ENCODE results near the gene CETP.

The CETP gene

DNA sequence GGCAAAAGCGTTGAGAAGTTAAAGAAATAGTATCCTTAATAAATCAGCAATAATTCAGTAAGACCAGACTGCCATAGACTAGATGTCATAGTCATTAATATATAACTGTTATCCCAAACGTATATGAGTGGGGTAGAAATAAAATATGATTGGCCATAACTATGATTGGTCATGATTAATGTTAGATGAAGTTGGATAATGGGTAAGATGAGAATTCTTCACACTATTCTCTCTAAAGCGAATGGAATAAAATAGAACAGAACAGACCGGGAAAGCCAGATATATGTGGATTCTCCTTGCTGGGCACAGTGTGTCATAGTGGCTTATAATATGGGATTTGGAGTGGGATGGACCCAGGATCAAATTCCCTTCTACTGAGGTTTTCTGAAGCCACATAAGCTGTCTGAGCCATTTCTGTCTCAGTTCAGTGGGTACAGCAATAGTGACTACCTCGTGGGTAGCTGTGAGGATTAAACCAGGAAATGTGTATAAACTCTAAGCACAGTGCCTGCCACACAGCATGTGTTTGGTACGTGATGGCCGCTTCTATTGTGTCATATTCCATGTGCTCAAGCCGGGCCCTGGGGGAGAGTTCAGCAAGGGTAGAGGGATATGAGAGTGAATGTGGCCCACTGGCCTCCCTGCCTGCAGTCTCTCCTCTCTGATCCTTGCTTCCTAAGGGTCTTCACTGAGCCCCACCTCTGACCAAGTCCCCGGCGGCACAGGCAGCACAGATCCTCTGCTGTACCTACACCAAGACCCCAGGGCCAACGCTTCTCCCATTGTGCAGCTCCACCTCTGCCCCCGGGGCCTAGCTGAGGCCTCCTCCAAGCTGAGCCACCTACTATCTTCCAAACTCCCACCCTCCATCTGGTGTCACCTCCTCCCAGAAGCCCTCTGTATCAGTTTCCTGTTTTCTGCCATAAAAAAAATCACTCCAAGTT is 3.7 kb downstream of the CETP start:
- no peak overlapping the region for H3K27ac ChIP-seq
- peaks cover 0 to 21% (median 12%) of the 10 kb centered on the region in 4 donors for H3K4me1 ChIP-seq
- H3K36me3 ChIP-seq, result no peaks in the 10 kb centered on the region
- no peaks in the 10 kb centered on the region for H3K27me3 ChIP-seq
- H3K4me3 ChIP-seq, result no peak overlapping the region
- intact Hi-C loops (cut with DNase I; ENCODE audit: low total_unique reads), result no loop called here
- TF ChIP-seq, protein P1, sequence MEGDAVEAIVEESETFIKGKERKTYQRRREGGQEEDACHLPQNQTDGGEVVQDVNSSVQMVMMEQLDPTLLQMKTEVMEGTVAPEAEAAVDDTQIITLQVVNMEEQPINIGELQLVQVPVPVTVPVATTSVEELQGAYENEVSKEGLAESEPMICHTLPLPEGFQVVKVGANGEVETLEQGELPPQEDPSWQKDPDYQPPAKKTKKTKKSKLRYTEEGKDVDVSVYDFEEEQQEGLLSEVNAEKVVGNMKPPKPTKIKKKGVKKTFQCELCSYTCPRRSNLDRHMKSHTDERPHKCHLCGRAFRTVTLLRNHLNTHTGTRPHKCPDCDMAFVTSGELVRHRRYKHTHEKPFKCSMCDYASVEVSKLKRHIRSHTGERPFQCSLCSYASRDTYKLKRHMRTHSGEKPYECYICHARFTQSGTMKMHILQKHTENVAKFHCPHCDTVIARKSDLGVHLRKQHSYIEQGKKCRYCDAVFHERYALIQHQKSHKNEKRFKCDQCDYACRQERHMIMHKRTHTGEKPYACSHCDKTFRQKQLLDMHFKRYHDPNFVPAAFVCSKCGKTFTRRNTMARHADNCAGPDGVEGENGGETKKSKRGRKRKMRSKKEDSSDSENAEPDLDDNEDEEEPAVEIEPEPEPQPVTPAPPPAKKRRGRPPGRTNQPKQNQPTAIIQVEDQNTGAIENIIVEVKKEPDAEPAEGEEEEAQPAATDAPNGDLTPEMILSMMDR (IDR thresholded peaks at IDR 0.05), result no peak
- no peaks in the 10 kb centered on the region for H3K9me3 ChIP-seq
- DNase-seq, result no peak

DNA sequence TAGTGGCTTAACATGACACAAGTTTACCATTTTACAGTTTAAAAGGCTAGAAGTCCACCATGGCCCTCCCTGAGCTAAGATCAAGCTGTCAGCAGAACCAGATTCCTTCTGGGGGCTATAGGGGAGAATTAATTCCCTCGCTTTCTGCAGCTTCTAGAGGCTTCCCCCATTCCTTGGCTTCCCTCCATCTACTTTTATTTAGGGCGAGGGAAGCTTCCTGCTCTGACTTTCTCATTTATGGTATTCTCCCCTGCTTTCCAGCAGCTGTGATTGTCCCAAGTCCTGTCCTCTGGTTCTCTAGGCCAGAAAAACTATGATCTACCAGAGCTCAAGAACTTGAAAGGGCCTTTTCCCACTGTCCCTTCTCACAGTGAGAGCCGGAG is 4.3 kb downstream of the CETP start:
- H3K27ac ChIP-seq, result no peak overlapping the region
- intact Hi-C loops (cut with DNase I; ENCODE audit: low total_unique reads), result no loop called here

DNA sequence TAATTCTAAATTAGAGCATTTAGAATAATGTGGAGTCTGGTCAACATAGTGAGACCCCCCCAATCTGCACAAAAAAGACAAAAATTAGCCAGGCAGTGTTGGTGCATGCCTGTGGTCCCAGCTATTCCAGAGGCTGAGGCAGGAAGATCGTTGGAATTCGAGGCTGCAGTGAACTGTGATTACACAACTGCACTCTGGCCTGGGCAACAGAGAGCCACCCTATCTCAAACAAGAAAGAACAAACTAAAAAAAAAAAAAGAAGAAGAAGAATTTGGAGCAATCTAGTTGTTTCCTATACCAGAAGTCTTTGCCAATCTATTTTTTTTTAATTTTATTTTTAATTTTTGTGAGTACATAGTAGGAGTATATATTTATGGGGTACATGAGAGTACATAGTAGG is 6.0 kb downstream of the CETP start:
- DNase-seq, result no peak
- TF ChIP-seq, protein P1 (IDR thresholded peaks at IDR 0.05), result no peak
- Histone ChIP-seq H3K27me3 (no peaks in the 10 kb centered on the region), H3K36me3 (no peaks in the 10 kb centered on the region), H3K4me3 (no peak overlapping the region), H3K4me1 (peaks cover 0 to 8% (median 6%) of the 10 kb centered on the region in 4 donors), H3K27ac (no peak overlapping the region), H3K9me3 (no peaks in the 10 kb centered on the region)
- intact Hi-C loops (cut with DNase I; ENCODE audit: low total_unique reads), result no loop called here

More for the DNA sequence above, 4.3 kb downstream of the CETP start:
- TF ChIP-seq, protein P1 (IDR thresholded peaks at IDR 0.05), result no peak
- no peak for DNase-seq
- Histone ChIP-seq H3K27me3 (no peaks in the 10 kb centered on the region), H3K4me1 (peaks cover 0 to 16% (median 12%) of the 10 kb centered on the region in 4 donors), H3K9me3 (no peaks in the 10 kb centered on the region), H3K4me3 (no peak overlapping the region), H3K36me3 (no peaks in the 10 kb centered on the region)

DNA sequence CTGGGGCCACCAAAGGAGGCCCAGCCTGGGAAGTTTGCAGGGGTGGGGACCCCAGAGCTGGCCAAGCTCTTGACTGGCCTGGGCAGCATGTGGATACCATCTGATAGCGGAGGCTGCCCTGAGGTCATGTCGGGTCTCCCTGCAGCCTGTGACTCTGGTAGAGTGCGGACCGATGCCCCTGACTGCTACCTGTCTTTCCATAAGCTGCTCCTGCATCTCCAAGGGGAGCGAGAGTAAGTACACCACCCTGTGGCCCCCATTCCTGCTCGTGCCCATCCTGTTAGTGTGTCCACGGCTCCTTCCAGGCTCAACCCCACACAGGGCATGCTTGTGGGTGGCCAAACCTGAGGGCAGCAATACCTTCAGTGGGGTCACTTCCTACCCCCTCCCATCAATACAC is 8.0 kb downstream of the CETP start:
- H3K36me3 ChIP-seq, result no peaks in the 10 kb centered on the region
- DNase-seq, result no peak
- TF ChIP-seq, protein P1 (IDR thresholded peaks at IDR 0.05), result no peak
- intact Hi-C loops (cut with DNase I; ENCODE audit: low total_unique reads), result no loop called here
- H3K4me3 ChIP-seq, result no peak overlapping the region
- no peaks in the 10 kb centered on the region for H3K27me3 ChIP-seq
- no peaks in the 10 kb centered on the region for H3K9me3 ChIP-seq
- H3K4me1 ChIP-seq, result peaks cover 0 to 8% (median 2%) of the 10 kb centered on the region in 4 donors
- no peak overlapping the region for H3K27ac ChIP-seq

DNA sequence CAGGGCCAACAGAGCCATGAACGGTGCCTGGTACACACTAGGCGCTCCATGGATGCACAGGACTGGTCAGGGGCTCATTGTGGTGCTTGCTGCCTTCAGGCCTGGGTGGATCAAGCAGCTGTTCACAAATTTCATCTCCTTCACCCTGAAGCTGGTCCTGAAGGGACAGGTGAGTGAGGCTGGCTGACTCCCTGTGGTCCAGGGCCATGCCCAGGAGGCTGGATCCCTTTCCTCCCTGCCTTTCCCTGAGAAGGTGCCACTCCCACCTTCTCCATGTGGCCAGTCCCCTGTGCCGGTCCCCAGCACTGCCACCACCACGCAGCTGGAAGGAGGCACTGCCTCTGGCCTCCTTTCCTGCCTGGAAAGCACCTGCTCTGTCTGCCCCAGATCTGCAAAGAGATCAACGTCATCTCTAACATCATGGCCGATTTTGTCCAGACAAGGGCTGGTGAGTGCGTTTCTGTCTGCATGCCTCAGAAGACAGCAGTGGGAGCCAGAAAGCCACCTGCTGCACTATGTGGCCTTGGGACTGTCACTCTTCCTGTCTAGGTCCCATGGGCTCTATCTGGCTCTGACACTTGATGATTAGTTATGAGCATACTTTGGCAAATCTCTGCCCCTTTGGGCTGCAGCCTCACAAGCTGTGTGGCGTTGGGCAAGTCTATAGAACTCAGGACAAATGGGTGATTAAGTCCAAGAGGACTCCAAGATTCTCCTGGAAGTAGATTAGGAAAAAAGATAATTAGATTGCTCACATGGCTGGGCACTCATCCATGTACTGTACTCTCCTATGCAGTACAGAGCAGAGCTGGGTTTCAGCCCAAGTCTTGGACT is 9.4 kb downstream of the CETP start:
- Histone ChIP-seq H3K4me1 (peaks cover 0 to under 1% (median 0%) of the 10 kb centered on the region in 4 donors), H3K9me3 (no peaks in the 10 kb centered on the region), H3K36me3 (no peaks in the 10 kb centered on the region), H3K27ac (no peak overlapping the region), H3K4me3 (no peak overlapping the region), H3K27me3 (no peaks in the 10 kb centered on the region)
- TF ChIP-seq, protein P1 (IDR thresholded peaks at IDR 0.05), result no peak
- DNase-seq, result no peak
- intact Hi-C loops (cut with DNase I; ENCODE audit: low total_unique reads), result no loop called here
